Stimulated activated CD8-positive, alpha-beta memory T cell treated with anti-CD3 and anti-CD28 coated beads, Interleukin-15, amount 100 ng/mL, for 1 hour (primary cell): ENCODE measurements around the gene MYRIP.

Experiments used
- DNase-seq: peaks from one replicate; pipeline ENCODE4 v3.0.0-alpha.2; 2020; ENCODE audit warnings: low read depth

The MYRIP gene

GRCh38 chr3:40287248-40287647, 477.8 kb downstream of the MYRIP start:
- no peak for DNase-seq

GRCh38 chr3:40290396-40290795, 481.0 kb downstream of the MYRIP start:
- no peak for DNase-seq

- DNase-seq, result no peak
Measured at GRCh38 chr3:40291471-40291870, 482.1 kb downstream of the MYRIP start.

- DNase-seq, result no peak
Measured at GRCh38 chr3:40292637-40293349, 483.4 kb downstream of the MYRIP start.

- no peak for DNase-seq
Measured at GRCh38 chr3:40294434-40294833, 485.0 kb downstream of the MYRIP start.

GRCh38 chr3:40298075-40298474, 488.7 kb downstream of the MYRIP start:
- no peak for DNase-seq

- DNase-seq, result no peak
Measured at GRCh38 chr3:40299130-40299720, 489.8 kb downstream of the MYRIP start.

GRCh38 chr3:40299721-40300335, 490.4 kb downstream of the MYRIP start:
- DNase-seq, result no peak

GRCh38 chr3:40302784-40303183, 493.4 kb downstream of the MYRIP start:
- no peak for DNase-seq

- DNase-seq, result no peak
Measured at GRCh38 chr3:40304352-40304751, 494.9 kb downstream of the MYRIP start.

- DNase-seq, result no peak
Measured at GRCh38 chr3:40306336-40306735, 496.9 kb downstream of the MYRIP start.

GRCh38 chr3:40307176-40307575, 497.8 kb downstream of the MYRIP start:
- DNase-seq, result no peak

- no peak for DNase-seq
Measured at GRCh38 chr3:40308725-40309417, 499.5 kb downstream of the MYRIP start.

- DNase-seq, result peak; percentile 98
Measured at GRCh38 chr3:40309418-40309924, 500.1 kb downstream of the MYRIP start, which contains the start of gene EIF1B. TSS of gene EIF1B (plus strand) at chr3:40309707. CDS start at chr3:40309942, 235 bp downstream.
